BJ (cell line): Measurements from ENCODE around the gene IMPG2. TPM values are rescaled to one million over a fixed set of nuclear protein-coding genes. Genes with fewer than 3 reads are reported as not detected.
A peak's percentile ranks its signal among the peaks of the same experiment; 100 is the strongest.

Experiments
- CTCF ChIA-PET: fragments of 350-600 bp; formaldehyde crosslinking; extraction: SDS; loops from one replicate; lab custom pipeline; 2021; ENCODE audit warnings: antibody characterized with exemption, inconsistent platforms; lab: Yijun Ruan, JAX
- POLR2A ChIA-PET: fragments of 300-600 bp; sonication (Branson Sonifier 250); formaldehyde crosslinking; extraction: SDS; loops from one replicate; lab custom pipeline; 2021; ENCODE audit warnings: antibody characterized with exemption; lab: Charles Lee
- DNase-seq: peaks from one replicate; pipeline ENCODE4 v3.0.0-alpha.2; 2011; ENCODE audit warnings: low read depth
- H3K27me3 ChIP-seq: 2 replicates; pipeline ENCODE4 v1.6.0; 2011; ENCODE audit warnings: low read length; ENCODE audit not compliant: control insufficient read depth, insufficient read depth
- H3K36me3 ChIP-seq: 2 replicates; pipeline ENCODE4 v1.5.1; 2011; ENCODE audit warnings: low read length; ENCODE audit not compliant: control insufficient read depth, insufficient read depth
- H3K4me3 ChIP-seq: 2 replicates; pipeline ENCODE4 v1.5.1; 2011; ENCODE audit warnings: low read depth, mild to moderate bottlenecking, control low read depth, low read length
- CTCF ChIP-seq: IDR thresholded peaks from 2 replicates; pipeline ENCODE4 v1.5.1; 2011; ENCODE audit warnings: low read depth, mild to moderate bottlenecking, control low read depth, inconsistent platforms, low read length, moderate library complexity; ENCODE audit not compliant: insufficient read depth
- polyA minus RNA-seq: library from RNA; depleted of rRNA, polyadenylated mRNA; stranded (reverse); fragments of >200 nt; gene quantifications from 2 replicates; pipeline ENCODE4 v1.2.3, GENCODE V29; 2011; rRNA and poly(A)+ RNA removed
- polyA plus RNA-seq: library from polyadenylated mRNA; depleted of rRNA; stranded (reverse); fragments of >200 nt; gene quantifications from 2 replicates; pipeline ENCODE4 v1.2.3, GENCODE V29; 2011; rRNA removed

Gene IMPG2
- polyA plus RNA-seq, result 0.10 and 0.15 TPM in 2 replicates
- polyA minus RNA-seq, result 0.21 and 0.28 TPM in 2 replicates

GRCh38 chr3:101320475-101320874 is at the start of gene IMPG2:
Gene IMPG2, minus strand, starts transcription at chr3:101320575. Its CDS starts 203 bp downstream, at chr3:101320372.
- Histone ChIP-seq H3K27me3 (no peaks in the 10 kb centered on the region), H3K4me3 (no peak within 1 kb of the TSS), H3K36me3 (no peaks in the 10 kb centered on the region)
- ChIA-PET CTCF (no interaction called here), POLR2A (no interaction called here)
- no peak for DNase-seq
- TF ChIP-seq CTCF, result no peak

DNA sequence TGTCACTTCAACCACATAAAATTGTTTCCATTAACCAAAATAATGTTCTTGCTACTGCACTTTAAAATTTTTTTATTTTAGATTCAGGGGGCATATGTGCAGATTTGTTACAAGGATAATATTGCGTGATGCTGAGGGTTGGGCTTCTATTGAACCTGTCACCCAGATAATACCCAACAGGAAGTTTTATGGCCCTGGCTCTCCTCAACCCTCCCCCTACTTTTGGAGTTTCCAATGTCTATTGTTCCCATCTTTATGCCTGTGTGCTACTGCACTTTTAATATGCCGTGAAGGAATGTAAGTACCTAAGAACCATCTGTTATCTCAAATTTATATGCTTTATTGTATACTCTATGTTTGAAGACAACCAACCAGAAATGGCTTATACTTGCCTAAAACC is 42.0 kb upstream of the IMPG2 start:
- POLR2A ChIA-PET, result no interaction called here

GRCh38 chr3:101351829-101352228 is 31.5 kb upstream of the IMPG2 start:
- ChIA-PET POLR2A (no interaction called here), CTCF (no interaction called here)
- TF ChIP-seq CTCF, result no peak
- no peaks in the 10 kb centered on the region for H3K27me3 ChIP-seq
- no peaks in the 10 kb centered on the region; the same call in 1 of the 2 replicates for H3K36me3 ChIP-seq
- DNase-seq, result no peak
- no peak overlapping the region for H3K4me3 ChIP-seq

More for the DNA sequence above, 42.0 kb upstream of the IMPG2 start:
- Histone ChIP-seq H3K4me3 (no peak overlapping the region), H3K36me3 (no peaks in the 10 kb centered on the region), H3K27me3 (no peaks in the 10 kb centered on the region)
- no peak for DNase-seq
- CTCF ChIA-PET, result no interaction called here
- no peak for TF ChIP-seq CTCF

GRCh38 chr3:101340591-101340990 is 20.2 kb upstream of the IMPG2 start:
- no peak for TF ChIP-seq CTCF
- H3K4me3 ChIP-seq, result no peak overlapping the region
- ChIA-PET POLR2A (no interaction called here), CTCF (no interaction called here)
- DNase-seq, result peak; percentile 11
- no peaks in the 10 kb centered on the region for H3K27me3 ChIP-seq
- no peaks in the 10 kb centered on the region for H3K36me3 ChIP-seq

DNA sequence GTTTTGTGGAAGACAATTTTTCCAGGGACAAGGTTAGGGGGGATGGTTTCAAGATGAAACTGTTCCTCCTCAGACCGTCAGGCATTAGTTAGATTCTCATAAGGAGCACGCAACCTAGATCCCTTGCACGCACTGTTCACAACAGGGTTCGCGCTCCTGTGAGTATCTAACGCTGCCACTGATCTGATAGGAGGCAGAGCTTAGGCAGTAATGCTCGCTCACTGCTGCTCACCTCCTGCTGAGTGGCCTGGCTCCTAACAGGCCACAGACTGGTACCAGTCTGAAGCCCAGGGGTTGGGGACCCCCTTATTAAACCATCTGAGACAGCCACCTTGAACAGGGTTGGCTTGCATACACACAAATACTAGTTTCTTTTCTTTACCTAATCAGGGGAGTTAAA is 13.5 kb upstream of the IMPG2 start:
- ChIA-PET CTCF (interaction anchor here (0.6 kb wide), 1 partner anchor 1119 kb away, joined by 5 read pairs; no protein-coding TSS in a partner anchor), POLR2A (no interaction called here)
- Histone ChIP-seq H3K4me3 (no peak overlapping the region), H3K27me3 (no peaks in the 10 kb centered on the region), H3K36me3 (no peaks in the 10 kb centered on the region)
- DNase-seq, result no peak
- TF ChIP-seq CTCF, result no peak
